ENCODE data around the gene KCNAB1.

GRCh38 chr3:156513619-156514018 lies 393.2 kb downstream of the KCNAB1 start:
- TF ChIP-seq CTCF (IDR thresholded peaks at IDR 0.05 in 2 of 3, conservative IDR thresholded peaks at IDR 0.05 in 1 of 3; ENCODE audit: control insufficient read depth in 2 of 3, extremely low read depth in 1 of 3, insufficient read depth in 1 of 3, low read depth in 3 of 3, low read length in 3 of 3) (no peak), POLR2AphosphoS5 (IDR thresholded peaks at IDR 0.05; ENCODE audit: low read length) (no peak), BCL11A (IDR thresholded peaks at IDR 0.05; ENCODE audit: low read depth, low read length) (no peak), NKRF (conservative IDR thresholded peaks at IDR 0.05) (no peak), NRF1 (conservative IDR thresholded peaks at IDR 0.05; ENCODE audit: low read depth, low read length) (no peak), KDM1A (IDR thresholded peaks at IDR 0.05; ENCODE audit: borderline replicate concordance) (no peak), ZNF207 (IDR thresholded peaks at IDR 0.05; ENCODE audit: borderline replicate concordance) (no peak), NFYB (IDR thresholded peaks at IDR 0.05; ENCODE audit: insufficient read depth, low read depth, low read length) (no peak), JUND (IDR thresholded peaks at IDR 0.05; ENCODE audit: low read depth, low read length) (no peak), NBN (IDR thresholded peaks at IDR 0.05) (no peak), REST (IDR thresholded peaks at IDR 0.05; ENCODE audit: low read depth, low read length) (no peak)
